Stimulated activated naive CD4-positive, alpha-beta T cell treated with Interleukin-2 at 50 U/mL for 16 hours (primary cell): ENCODE measurements around the gene UQCC2.

Experiments
- DNase-seq: peaks from one replicate; lab custom pipeline; 2025; lab: John Stamatoyannopoulos, UW

Gene UQCC2

DNA sequence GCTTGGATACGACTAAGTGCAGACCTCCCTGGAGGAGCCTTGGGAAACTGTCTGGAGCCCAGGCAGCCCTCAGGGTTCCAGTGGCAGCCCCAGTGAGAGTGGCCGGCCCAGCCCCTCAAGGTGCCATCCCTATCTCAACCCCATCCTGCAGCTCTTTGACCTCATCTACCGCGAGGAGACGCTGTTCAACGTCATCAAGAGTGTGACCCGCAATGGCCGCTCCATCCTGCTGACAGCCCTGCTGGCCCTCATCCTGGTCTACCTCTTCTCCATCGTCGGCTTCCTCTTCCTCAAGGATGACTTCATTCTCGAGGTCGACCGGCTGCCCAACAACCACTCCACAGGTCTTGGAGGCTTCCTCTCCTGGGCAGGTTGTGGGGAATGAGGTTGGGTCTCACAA, 20.7 kb downstream of the UQCC2 start:
- DNase-seq, result no peak

DNA sequence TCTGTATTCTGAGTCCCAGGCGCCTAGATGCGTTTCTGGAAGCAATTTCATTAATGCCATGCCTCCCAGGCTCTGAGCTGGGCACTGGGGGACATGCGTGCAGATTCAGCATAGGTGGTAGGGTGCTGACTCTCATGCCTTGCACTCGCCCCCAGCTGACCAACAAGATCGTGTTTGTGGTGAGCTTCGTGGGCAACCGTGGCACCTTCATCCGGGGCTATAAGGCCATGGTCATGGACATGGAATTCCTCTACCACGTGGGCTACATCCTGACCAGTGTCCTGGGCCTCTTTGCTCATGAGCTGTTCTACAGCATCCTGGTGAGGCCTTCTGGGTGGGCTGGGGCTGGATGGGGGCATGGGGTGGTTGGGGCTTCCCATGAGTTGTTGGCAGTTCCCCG, 21.6 kb downstream of the UQCC2 start:
- no peak for DNase-seq

DNA sequence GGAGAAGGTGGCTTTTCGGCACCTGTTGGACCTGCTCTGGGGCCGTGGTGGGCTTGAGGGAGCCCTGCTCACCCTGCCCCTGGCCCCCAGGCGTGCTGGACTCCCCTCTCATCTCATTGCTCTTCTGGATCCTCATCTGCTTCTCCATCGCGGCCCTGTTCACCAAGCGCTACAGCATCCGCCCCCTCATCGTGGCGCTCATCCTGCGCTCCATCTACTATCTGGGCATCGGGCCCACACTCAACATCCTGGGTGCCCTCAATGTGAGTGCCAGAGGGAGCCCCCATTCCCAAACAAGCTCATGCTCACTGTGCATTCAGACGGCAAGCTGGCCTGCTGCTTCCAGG, 22.4 kb downstream of the UQCC2 start:
- no peak for DNase-seq

DNA sequence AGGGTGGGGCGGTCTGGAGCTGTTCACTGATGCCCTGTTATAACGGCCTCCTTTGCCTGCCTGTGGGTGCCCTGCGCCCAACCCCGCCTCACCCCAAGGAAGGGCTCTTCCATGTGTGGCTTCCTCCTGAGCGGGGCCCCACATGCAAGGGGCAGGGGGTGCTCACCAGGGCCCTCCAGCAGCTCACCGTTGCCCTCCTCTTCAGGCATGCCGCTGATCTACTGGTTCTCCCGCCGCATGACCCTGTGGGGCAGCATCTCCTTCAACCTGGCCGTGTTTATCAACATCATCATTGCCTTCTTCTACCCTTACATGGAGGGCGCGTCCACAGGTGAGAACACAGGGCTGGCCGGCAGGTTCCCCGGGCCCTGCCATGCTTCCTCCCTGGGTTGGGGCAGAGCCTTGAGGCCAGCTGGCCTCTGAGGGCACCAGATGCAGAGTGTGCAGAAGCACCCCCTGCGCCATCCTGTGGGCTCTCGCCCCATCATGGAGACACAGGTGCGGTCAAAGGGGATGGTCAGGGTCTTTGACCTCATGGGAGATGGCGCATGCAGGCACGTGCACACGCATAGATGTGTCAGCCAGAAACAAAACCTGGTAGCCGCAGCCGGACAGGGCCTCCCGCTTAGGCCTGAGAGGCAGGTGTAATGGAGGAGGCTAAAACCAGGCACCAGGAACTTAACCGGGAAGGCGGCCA, 22.9 kb downstream of the UQCC2 start:
- no peak for DNase-seq

DNA sequence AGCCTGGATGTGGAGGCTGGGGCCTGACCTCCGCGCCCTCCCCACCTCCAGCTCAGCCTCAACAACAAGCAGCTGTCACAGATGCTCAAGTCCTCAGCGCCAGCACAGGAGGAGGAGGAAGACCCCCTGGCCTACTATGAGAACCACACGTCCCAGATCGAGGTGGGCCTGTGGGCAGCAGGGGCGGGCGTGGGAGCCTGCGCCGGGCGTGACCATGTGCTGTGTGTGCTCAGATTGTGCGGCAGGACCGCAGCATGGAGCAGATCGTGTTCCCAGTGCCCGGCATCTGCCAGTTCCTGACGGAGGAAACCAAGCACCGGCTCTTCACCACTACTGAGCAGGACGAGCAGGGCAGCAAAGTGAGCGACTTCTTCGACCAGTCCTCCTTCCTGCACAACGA, 23.5 kb downstream of the UQCC2 start:
- no peak for DNase-seq

DNA sequence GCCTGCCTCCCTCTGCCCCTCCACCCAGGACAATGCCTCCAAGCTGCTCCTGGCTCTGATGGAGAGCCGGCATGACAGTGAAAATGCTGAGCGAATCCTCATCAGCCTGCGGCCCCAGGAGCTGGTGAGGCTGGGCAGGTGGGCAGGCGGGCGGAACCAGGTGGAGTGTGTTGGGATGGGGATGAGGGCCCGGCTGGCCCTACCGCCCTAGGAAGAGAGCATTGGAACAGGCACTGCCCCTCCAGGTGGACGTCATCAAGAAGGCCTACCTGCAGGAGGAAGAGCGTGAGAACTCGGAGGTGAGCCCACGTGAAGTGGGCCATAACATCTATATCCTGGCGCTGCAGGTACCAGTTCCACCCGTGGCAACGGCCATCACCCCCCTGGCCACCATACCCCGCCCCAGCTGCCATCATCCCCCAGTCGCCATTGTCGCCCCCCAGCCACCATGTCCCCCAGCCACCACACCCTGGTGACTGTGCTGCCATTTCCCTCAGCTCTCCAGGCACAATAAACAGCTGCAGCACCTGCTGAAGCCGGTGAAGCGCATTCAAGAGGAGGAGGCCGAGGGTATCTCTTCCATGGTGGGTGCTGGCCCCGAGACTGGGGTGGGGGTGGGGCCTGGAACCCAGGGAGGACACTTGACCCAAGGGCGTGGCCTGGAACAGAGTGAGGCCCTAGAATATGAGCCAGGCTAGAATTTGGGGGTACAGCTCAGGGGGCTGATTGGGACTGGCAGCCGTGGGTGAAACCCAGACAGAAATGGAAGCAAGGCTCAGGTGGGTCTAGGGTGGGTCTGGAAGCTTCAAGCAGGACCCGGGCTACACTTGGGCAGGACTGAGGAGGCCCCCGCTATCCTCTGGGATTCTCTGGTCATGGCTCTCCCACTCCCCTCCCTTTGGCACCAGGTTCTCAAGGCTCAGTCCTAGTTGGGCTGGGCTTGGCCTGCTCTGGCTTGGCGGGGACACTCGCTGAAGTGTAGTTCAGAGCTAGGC, 24.2 kb downstream of the UQCC2 start:
- DNase-seq, result no peak

DNA sequence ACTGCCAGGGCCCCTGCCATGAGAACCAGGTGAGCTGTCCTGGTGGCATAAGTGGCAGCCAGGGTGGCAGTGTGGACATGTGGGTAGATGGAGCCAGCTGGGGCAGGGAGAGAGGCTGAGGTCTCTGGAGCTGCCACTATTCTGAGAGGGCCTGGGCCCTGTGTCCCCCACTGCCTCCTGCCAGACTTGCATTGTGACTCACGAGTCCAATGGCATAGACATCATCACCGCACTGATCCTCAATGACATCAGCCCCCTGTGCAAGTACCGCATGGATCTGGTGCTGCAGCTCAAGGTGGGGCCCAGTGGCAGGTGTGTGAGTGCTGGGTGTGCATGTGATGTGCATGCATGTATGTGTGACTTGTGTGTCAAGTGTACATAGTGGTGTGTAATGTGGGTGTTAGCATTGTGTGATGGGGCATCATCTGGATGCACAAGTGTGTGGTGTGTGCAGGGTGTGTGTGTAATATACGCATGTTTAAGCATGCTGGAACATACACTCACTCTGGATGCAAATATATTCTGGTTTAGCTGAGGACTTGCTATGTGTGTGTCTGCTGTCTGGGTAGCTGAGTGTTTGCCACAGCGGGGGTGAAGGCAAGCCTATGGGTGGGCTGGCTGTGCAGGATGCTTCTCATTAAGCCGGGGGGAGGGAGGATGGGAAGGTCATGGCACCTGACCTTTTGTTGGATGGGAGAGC, 25.1 kb downstream of the UQCC2 start:
- no peak for DNase-seq

DNA sequence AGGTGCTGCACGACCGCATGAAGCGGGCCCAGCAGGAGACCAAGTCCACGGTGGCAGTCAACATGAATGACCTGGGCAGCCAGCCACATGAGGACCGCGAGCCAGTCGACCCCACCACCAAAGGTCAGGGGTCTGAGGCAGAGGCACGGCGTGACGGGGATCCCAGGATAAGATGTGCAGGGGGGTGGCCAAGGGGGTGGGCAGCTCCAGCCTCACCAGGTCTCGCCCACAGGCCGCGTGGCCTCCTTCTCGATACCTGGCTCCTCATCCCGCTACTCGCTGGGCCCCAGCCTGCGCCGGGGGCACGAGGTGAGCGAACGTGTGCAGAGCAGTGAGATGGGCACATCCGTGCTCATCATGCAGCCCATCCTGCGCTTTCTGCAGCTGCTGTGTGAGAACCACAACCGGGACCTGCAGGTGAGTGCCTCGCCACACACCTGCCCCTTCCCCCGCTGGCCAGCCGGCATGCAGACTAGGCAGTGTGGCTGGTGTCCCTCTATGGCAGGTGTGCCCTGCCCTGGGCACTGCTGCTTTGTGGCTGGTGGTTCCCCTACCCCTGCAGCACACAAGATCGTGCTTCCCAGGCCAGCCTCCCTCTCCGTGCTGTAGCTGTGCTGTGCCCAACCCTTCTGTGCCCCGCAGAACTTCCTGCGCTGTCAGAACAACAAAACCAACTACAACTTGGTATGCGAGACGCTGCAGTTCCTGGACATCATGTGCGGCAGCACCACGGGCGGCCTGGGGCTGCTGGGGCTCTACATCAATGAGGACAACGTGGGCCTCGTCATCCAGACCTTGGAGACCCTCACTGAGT, 25.9 kb downstream of the UQCC2 start:
- DNase-seq, result no peak

DNA sequence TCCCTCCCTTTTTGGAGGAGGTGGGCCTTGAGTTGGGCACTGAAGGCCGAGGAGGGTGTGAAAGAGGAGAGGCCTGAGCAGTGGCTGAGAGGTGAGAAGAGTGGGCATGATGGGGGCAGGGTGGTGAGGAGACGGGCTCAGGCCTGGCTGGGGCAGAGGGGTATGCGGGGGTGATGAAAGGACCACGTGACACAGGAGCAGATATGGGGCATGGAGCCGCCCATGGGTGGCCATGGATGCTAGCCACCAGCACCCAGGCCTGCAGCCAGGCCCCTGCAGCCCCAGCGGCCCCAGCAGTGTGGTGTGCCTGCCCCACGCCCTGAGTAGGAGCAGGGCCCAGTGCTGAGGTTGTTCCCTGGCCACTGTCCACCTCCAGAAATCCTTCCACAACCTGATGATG, 26.5 kb downstream of the UQCC2 start:
- DNase-seq, result no peak

DNA sequence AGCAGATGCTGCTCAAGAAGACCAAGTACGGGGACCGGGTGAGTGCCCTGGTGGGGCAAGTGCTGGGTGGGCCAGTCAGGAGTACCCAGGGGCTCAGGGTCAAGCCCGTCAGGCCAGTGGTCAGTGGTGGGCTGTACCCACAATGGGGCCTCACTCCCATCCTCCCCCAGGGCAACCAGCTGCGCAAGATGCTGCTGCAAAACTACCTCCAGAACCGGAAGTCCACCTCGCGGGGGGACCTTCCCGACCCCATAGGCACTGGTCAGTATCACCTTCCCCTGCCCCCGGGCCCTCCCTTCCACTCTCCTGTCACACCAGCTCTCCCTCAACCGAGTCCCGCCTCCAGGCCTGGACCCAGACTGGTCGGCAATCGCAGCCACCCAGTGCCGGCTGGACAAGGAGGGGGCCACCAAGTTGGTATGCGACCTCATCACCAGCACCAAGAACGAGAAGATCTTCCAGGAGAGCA, 27.0 kb downstream of the UQCC2 start:
- no peak for DNase-seq

DNA sequence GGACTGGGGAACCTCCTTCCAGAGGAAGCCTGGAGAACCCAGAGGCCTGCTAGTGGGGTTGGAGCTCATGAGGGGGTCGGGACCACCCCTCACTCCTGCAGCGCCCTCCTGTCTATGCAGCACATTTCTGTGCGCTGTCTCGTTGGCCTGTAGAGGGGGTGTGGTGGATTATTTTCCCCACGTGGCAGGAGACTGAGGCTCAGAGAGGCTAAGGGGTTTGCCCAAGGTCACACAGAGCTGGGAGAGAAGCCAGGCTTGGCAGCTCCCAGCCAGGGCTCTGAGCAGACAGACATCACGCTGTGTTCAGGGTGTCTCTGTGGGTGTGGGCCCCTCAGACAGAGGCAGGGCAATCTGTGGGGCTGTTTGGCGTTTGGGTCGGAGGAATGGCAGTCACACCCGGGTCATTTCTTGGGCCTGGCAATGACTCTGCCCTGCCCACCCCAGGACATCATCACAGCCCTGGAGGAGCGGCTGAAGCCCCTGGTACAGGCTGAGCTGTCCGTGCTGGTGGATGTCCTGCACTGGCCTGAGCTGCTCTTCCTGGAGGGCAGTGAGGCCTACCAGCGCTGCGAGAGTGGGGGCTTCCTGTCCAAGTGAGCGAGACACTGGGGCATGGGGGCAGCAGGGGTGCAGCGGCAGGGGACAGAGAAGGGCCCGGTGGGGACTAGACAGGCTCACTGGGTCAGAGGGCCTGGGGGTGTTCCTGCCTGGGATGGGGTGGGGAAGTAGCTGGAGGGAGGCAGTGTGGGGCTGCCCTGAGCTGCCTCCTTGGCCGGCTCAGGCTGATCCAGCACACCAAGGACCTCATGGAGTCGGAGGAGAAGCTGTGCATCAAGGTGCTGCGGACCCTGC, 27.7 kb downstream of the UQCC2 start:
- no peak for DNase-seq

DNA sequence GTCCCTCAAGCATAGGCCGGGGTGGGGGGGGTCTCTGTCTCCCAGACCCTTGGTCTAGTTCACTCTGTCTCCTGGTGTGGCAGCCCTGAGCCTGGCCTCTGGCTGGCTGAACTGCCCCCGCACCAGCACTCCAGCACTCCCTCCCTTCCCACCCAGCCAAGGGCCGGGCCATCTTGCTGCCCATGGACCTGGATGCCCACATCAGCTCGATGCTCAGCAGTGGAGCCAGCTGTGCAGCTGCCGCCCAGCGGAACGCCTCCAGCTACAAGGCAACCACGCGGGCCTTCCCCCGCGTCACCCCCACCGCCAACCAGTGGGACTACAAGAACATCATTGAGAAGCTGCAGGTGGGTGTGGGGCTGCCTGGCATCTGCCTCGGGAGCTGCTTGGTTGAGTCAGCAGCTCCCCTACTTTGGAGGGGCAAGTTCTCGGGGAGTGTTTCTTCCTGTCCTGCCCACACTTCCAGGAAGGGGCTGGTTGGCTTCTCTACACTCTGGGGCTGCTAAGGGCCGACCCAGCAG, 28.4 kb downstream of the UQCC2 start:
- DNase-seq, result peak; percentile 54

DNA sequence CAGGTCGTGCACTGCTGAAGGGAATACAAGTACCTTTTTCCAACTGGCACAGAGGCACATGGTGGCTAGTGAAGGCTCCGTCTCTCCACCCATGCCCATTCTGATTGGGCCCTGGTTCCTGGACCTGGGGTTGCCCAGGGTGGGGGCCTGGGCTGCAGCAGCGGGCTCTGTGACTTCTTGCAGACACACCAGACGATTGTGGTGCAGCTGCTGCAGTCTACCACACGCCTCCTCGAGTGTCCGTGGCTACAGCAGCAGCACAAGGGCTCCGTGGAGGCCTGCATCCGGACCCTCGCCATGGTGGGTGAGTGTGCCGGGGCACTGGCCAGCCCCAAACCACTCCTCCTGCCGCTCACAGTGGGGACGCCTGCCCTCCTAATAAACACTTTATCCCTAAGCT, 29.2 kb downstream of the UQCC2 start:
- DNase-seq, result no peak

DNA sequence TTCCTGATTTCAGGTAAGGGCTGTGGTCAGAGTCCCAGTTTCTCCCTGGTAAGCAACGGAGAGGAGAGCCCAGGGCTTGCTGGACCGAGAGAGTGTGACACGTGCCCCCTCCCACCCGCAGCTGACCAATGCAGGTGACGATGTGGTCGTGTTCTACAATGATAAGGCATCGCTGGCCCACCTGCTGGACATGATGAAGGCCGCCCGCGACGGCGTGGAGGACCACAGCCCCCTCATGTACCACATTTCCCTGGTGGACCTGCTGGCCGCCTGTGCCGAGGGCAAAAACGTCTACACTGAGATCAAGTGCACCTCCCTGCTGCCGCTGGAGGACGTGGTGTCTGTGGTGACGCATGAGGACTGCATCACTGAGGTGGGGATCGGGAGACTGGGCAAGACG, 31.7 kb downstream of the UQCC2 start:
- DNase-seq, result no peak

DNA sequence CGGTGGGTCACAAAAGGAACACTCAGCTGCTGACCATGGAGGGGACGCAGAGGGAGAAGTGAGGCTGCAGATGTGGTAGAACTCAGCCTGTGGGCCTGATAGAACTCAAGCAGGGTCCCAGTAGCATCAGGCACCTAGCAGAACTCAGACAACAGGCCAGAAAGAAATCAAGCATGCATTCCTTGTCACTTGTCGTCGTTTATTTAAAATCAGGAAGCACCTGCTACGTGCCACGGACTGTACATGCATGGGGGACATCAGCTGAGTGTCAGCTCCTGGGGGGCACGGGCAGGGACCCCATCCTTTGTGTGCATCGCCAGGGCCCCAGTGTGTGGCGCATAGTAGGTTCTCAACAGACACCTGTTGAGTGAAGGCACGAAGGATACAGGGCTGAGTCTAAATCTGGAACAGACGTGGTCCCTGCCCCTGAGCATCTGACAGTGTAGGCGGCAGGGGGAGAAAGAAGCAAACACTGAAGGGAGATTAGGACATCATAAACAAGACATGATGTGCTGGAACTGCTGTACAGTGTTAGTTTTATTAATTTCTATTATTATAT, 32.5 kb downstream of the UQCC2 start:
- DNase-seq, result no peak

DNA sequence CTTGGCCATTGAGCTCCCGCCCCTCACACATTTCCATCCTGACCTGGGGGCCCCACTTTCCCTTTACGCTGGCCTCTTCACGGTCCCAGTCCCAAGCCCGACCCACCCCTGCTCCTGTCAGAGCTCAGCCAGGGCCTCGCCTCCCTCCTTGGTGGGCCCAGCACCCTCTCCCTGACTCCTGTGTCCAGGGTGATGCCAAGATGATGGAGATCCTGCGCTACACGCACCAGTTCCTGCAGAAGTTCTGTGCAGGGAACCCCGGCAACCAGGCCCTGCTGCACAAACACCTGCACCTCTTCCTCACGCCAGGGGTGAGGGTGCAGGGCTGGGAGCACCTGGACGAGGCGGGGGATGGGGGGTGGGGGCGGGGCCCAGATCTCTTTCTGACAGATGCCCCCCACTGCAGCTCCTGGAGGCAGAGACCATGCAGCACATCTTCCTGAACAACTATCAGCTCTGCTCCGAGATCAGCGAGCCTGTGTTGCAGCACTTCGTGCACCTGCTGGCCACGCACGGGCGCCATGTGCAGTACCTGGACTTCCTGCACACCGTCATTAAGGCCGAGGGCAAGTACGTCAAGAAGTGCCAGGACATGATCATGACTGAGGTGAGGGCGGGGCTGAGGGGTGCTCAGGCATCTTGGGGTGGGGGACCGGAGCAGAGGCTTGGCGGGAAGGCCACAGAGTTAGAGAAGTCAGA, 33.1 kb downstream of the UQCC2 start:
- no peak for DNase-seq

DNA sequence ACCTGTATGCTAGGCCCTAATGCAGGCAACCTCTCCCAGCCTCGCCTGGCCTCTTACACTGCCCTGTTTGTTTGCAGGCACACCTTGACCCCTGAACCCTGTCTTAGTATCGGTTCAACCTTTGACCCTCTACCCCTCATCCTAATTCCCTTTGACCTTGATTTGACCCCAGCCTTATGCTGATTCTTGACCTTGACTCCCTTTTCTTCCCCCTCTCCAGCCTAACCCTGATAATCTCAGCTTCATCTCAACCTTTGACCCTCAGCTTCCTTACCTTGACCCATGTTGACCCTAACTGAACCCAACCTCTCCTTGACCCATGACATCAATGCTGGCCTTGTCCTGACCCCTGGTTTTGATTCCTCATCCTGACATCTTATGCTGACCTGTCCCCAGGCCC, 33.8 kb downstream of the UQCC2 start:
- DNase-seq, result no peak

DNA sequence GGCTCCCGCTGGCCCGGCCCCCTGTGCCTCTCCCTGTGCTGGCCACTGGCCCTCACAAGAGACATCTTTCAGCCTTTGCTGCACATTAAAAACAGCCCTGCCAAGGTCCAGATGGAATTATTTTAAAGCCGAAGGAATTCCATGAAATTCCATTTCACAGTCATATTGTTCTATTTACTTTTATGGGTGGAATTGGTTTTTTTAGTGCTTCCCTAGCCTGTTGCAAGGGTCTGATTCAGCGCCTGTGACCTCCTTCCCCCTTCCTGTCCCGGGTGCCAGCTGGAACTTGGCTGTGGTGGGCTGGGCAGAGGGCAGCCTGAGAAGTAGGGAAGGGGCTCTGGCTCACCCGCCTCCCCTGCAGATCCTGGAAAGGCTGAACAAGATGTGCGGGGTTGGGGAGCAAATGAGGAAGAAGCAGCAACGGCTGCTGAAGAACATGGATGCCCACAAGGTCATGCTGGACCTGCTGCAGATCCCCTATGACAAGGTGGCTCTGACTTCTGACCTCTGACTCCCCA, 34.3 kb downstream of the UQCC2 start:
- no peak for DNase-seq

DNA sequence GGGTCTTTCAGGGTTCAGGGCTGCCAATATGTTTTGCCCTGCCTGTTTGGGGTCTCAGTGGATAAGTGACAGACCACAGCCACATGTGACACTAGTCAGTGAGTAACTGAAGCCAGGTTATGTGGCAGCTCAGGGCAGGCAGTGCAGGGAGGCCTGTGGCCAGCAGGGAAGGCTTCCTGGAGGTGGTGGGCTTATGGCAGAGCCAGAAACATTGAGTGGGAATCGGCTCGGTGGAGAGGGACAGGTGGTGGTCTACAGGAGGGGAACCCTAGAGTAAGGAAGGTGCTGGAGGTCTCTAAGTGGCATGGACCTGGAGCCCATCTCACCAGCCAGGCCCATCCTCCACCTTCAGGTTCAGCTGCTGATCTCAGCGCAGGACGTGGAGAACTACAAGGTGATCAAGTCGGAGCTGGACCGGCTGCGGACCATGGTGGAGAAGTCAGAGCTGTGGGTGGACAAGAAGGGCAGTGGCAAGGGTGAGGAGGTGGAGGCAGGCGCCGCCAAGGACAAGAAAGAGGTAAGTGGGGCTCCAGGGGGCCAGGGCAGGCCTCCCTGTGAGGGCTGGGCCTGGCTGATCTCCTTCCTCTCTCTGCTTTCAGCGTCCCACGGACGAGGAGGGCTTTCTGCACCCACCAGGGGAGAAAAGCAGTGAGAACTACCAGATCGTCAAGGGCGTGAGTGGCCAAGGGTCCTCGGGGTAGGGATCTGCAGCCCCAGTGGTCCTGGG, 34.9 kb downstream of the UQCC2 start:
- no peak for DNase-seq
